Ovary (tissue), 3 donors: Measurements from ENCODE around the gene FHOD1.

Source experiments
- CTCF ChIP-seq, 3 donors: fragments of 450-650 bp in 2 of 3; fragments of 200-600 bp in 1 of 3; IDR thresholded peaks; one replicate each; pipeline versions ENCODE4 v1.5.1 to v1.8.0; 2016 to 2022; ENCODE audit warnings: antibody characterized with exemption in 3 of 3, mild to moderate bottlenecking in 1 of 3
- POLR2A ChIP-seq: fragments of 450-650 bp; IDR thresholded peaks from one replicate; pipeline ENCODE4 v1.6.1; 2017; ENCODE audit warnings: antibody characterized with exemption, mild to moderate bottlenecking, moderate library complexity
- donor health status: DM: no; HTN: no; CAD: no.

- no peak for TF ChIP-seq CTCF (IDR thresholded peaks at IDR 0.05)
- TF ChIP-seq POLR2A, result no peak
Observed at GRCh38 chr16:67277294-67277998, 30.2 kb upstream of the FHOD1 start.
